Tibial artery (tissue), 4 donors: Measurements from ENCODE around the gene REG1B.

Experiments
- DNase-seq, 2 donors: peaks; one replicate each; pipeline ENCODE4 v3.0.0-alpha.2; 2019
- H3K27ac ChIP-seq, 2 donors: fragments of 200-600 bp; sonication (generic) in 1 of 2; 1 replicate in 1 of 2; 2 replicates in 1 of 2; pipeline ENCODE4 v1.5.1; 2018 to 2019; ENCODE audit warnings: mild to moderate bottlenecking in 1 of 2
- H3K27me3 ChIP-seq, 2 donors: fragments of 200-600 bp; sonication (generic) in 1 of 2; one replicate each; pipeline versions ENCODE4 v1.5.1 to v1.6.0; 2016 to 2019
- H3K36me3 ChIP-seq, 3 donors: fragments of 200-600 bp; sonication (generic) in 2 of 3; one replicate each; pipeline ENCODE4 v1.5.1; 2016 to 2019; ENCODE audit warnings: mild to moderate bottlenecking in 2 of 3
- H3K4me1 ChIP-seq, 4 donors: fragments of 200-600 bp; sonication (generic) in 2 of 4; 1 replicate in 3 of 4; 2 replicates in 1 of 4; pipeline ENCODE4 v1.5.1; 2016 to 2019
- H3K4me3 ChIP-seq, 2 donors: fragments of 200-600 bp; sonication (generic) in 1 of 2; 1 replicate in 1 of 2; 2 replicates in 1 of 2; pipeline ENCODE4 v1.5.1; 2018 to 2019; ENCODE audit warnings: mild to moderate bottlenecking in 2 of 2
- H3K9me3 ChIP-seq, 3 donors: fragments of 200-600 bp; sonication (generic) in 1 of 3; one replicate each; pipeline ENCODE4 v1.5.1; 2016 to 2019
- CTCF ChIP-seq, 2 experiments: fragments of 200-600 bp in 1 of 2; fragments of 450-650 bp in 1 of 2; IDR thresholded peaks; one replicate each; pipeline ENCODE4 v1.5.1; 2017 to 2019; ENCODE audit warnings: antibody characterized with exemption in 2 of 2, mild to moderate bottlenecking in 1 of 2, moderate library complexity in 1 of 2
- intact Hi-C: fragments of 100-400 bp; cut with DNase I; formaldehyde crosslinking; loops from one replicate; pipeline ENCODE4 v1.15.0; 2023; ENCODE audit warnings: low total_unique reads

The REG1B gene

GRCh38 chr2:79124907-79125720 lies 37.3 kb upstream of the REG1B start:
- no peak for TF ChIP-seq CTCF (IDR thresholded peaks at IDR 0.05)
- DNase-seq, result no peak

GRCh38 chr2:79122676-79123075 lies 34.9 kb upstream of the REG1B start:
- no peak for TF ChIP-seq CTCF (IDR thresholded peaks at IDR 0.05)
- no peaks in the 10 kb centered on the region for H3K36me3 ChIP-seq
- intact Hi-C loops, result no loop called here
- H3K4me3 ChIP-seq, result no peak overlapping the region
- DNase-seq, result no peak
- no peak overlapping the region for H3K27ac ChIP-seq
- no peaks in the 10 kb centered on the region for H3K27me3 ChIP-seq
- H3K4me1 ChIP-seq, result no peaks in the 10 kb centered on the region
- no peaks in the 10 kb centered on the region for H3K9me3 ChIP-seq

More at GRCh38 chr2:79124907-79125720, 37.3 kb upstream of the REG1B start:
- intact Hi-C loops, result no loop called here
- no peaks in the 10 kb centered on the region for H3K36me3 ChIP-seq
- no peak overlapping the region for H3K27ac ChIP-seq
- no peaks in the 10 kb centered on the region for H3K27me3 ChIP-seq
- H3K4me3 ChIP-seq, result no peak overlapping the region
- no peaks in the 10 kb centered on the region for H3K4me1 ChIP-seq
- H3K9me3 ChIP-seq, result no peaks in the 10 kb centered on the region

- H3K27ac ChIP-seq, result no peak within 1 kb of the TSS
- no peak for TF ChIP-seq CTCF (IDR thresholded peaks at IDR 0.05)
- no peaks in the 10 kb centered on the region for H3K36me3 ChIP-seq
- no peaks in the 10 kb centered on the region for H3K27me3 ChIP-seq
- no peak for DNase-seq
- no peak within 1 kb of the TSS for H3K4me3 ChIP-seq
- no peaks in the 10 kb centered on the region for H3K4me1 ChIP-seq
- no peaks in the 10 kb centered on the region for H3K9me3 ChIP-seq
- intact Hi-C loops, result no loop called here
Observed at GRCh38 chr2:79120194-79120713, 32.5 kb upstream of the REG1B start, which contains the start of gene REG1A. Gene REG1A (plus strand): TSS chr2:79120488. CDS start chr2:79120862, 374 bp downstream.

- intact Hi-C loops, result no loop called here
Observed at GRCh38 chr2:79116997-79117928, 29.5 kb upstream of the REG1B start.

More at GRCh38 chr2:79116997-79117928, 29.5 kb upstream of the REG1B start:
- H3K27ac ChIP-seq, result no peak overlapping the region
- H3K9me3 ChIP-seq, result no peaks in the 10 kb centered on the region
- DNase-seq, result no peak
- H3K4me3 ChIP-seq, result no peak overlapping the region
- no peak for TF ChIP-seq CTCF (IDR thresholded peaks at IDR 0.05)
- no peaks in the 10 kb centered on the region for H3K4me1 ChIP-seq
- no peaks in the 10 kb centered on the region for H3K36me3 ChIP-seq
- H3K27me3 ChIP-seq, result no peaks in the 10 kb centered on the region
